ENCODE data around the gene DNAH12. TPM values are rescaled to one million over a fixed set of nuclear protein-coding genes. Genes with fewer than 3 reads are reported as not detected.

DNAH12 gene
- total RNA-seq, 6 experiments from 2014 or later = under 0.01 to 0.29 (median 0.18) TPM; not detected in 1

DNA sequence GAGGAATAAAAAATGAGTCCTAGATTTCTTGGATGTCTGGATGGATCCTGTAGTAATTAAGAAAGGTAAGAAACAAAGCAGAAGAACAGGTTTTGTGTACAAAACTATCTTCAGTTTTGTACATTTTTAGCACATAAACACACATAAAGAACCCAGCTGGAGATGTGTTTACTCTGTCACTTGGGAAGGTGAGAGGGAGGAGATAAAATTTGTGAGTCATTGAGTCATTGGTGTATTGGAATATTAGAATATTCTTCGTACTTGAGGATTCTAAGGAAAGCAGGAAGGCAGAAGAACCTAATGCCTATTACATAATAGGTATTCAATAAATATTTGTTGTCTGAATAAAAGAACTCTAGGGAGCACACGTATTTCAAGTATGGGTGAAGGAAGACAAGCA is 299.2 kb downstream of the DNAH12 start:
- H3K36me3 ChIP-seq = peaks cover 0 to 66% (median 11%) of the 10 kb centered on the region in 4 donors
- WGBS (ENCODE audit: insufficient coverage, low coverage, low lambda C conversion rate, missing lambda C conversion rate) = 81% methylated on average over 2 of the region's 2 CpGs
- no peaks in the 10 kb centered on the region for H3K27me3 ChIP-seq
- no peak for TF ChIP-seq POLR2A (IDR thresholded peaks at IDR 0.05)
- TF ChIP-seq, protein P1, sequence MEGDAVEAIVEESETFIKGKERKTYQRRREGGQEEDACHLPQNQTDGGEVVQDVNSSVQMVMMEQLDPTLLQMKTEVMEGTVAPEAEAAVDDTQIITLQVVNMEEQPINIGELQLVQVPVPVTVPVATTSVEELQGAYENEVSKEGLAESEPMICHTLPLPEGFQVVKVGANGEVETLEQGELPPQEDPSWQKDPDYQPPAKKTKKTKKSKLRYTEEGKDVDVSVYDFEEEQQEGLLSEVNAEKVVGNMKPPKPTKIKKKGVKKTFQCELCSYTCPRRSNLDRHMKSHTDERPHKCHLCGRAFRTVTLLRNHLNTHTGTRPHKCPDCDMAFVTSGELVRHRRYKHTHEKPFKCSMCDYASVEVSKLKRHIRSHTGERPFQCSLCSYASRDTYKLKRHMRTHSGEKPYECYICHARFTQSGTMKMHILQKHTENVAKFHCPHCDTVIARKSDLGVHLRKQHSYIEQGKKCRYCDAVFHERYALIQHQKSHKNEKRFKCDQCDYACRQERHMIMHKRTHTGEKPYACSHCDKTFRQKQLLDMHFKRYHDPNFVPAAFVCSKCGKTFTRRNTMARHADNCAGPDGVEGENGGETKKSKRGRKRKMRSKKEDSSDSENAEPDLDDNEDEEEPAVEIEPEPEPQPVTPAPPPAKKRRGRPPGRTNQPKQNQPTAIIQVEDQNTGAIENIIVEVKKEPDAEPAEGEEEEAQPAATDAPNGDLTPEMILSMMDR (IDR thresholded peaks at IDR 0.05) = no peak
- ATAC-seq (no peak), DNase-seq (no peak)
- intact Hi-C loops (cut with DNase I) = no loop called here
- H3K27ac ChIP-seq = no peak overlapping the region
- H3K9me3 ChIP-seq = no peaks in the 10 kb centered on the region
- H3K4me1 ChIP-seq = no peaks in the 10 kb centered on the region
- no peak overlapping the region for H3K4me3 ChIP-seq

Small RNAs within 50 kb of the gene (small RNA-seq; reads per million reads assigned to genes)
- gene RF00019 (0 reads per million in 2 experiments), gene RNU6-108P (0 reads per million in 2 experiments), gene RNU6-1181P (0 reads per million in 2 experiments), gene RNU6-483P (0 reads per million in 2 experiments)

Other genes starting within 250 kb of the DNAH12 start
- 10 to 100 TPM; 12.1 to 20.7 (median 14.9) TPM for gene PDE12, start 11.9 kb upstream of the DNAH12 start, total RNA-seq
- 100 to 1,000 TPM in 2 of 6 experiments, 10 to 100 TPM in 4; 63.0 to 125 (median 92.7) TPM for gene ARF4, start 53.0 kb upstream of the DNAH12 start, total RNA-seq
- 10 to 100 TPM in 2 of 6 experiments, 1 to 10 TPM in 4; 5.5 to 11.0 (median 9.2) TPM for gene DENND6A, start 148.7 kb upstream of the DNAH12 start, total RNA-seq
- gene SLMAP, start 212.0 kb upstream of the DNAH12 start, total RNA-seq = 10 to 100 TPM; 21.1 to 34.9 (median 25.1) TPM

All from right lobe of liver (tissue), 6 donors.